BE2C (cell line): ENCODE results near the gene ZNF644. TPM values are rescaled to one million over a fixed set of nuclear protein-coding genes. Genes with fewer than 3 reads are reported as not detected.
"Not testable (repeated sequence)": the region's sequence is repeated elsewhere in the genome, so short reads cannot be mapped to it uniquely, and the experiment has no call there.

Source experiments
- DNase-seq: peaks from one replicate; pipeline ENCODE4 v3.0.0-alpha.2; 2020
- H3K27me3 ChIP-seq: fragments of 250-450 bp; sonication (Bioruptor Pico); 2 replicates; pipeline ENCODE4 v1.5.1; 2020; ENCODE audit warnings: mild to moderate bottlenecking
- H3K36me3 ChIP-seq: fragments of 250-450 bp; sonication (Bioruptor Pico); 2 replicates; pipeline ENCODE4 v1.5.1; 2020; ENCODE audit warnings: mild to moderate bottlenecking
- H3K4me1 ChIP-seq: fragments of 250-450 bp; sonication (Bioruptor Pico); 2 replicates; pipeline ENCODE4 v1.5.1; 2020
- H3K4me3 ChIP-seq: 2 replicates; pipeline ENCODE4 v1.5.1; 2011; ENCODE audit warnings: low read depth, low read length
- H3K9me3 ChIP-seq: fragments of 250-450 bp; sonication (Bioruptor Pico); 2 replicates; pipeline ENCODE4 v1.5.1; 2020
- polyA plus RNA-seq: library from polyadenylated mRNA; unstranded; fragments of >200 nt; gene quantifications from one replicate; pipeline ENCODE4 v1.2.1, GENCODE V29; 2012; ENCODE audit warnings: low read depth, missing spikeins; ENCODE audit not compliant: insufficient read length, insufficient read depth
- TF ChIP-seq, protein P1 (sequence below): IDR thresholded peaks from 2 replicates; pipeline ENCODE4 v1.5.1; 2012; ENCODE audit warnings: mild to moderate bottlenecking, low read depth, low read length

ZNF644 gene
- polyA plus RNA-seq, result 25.4 TPM

DNA sequence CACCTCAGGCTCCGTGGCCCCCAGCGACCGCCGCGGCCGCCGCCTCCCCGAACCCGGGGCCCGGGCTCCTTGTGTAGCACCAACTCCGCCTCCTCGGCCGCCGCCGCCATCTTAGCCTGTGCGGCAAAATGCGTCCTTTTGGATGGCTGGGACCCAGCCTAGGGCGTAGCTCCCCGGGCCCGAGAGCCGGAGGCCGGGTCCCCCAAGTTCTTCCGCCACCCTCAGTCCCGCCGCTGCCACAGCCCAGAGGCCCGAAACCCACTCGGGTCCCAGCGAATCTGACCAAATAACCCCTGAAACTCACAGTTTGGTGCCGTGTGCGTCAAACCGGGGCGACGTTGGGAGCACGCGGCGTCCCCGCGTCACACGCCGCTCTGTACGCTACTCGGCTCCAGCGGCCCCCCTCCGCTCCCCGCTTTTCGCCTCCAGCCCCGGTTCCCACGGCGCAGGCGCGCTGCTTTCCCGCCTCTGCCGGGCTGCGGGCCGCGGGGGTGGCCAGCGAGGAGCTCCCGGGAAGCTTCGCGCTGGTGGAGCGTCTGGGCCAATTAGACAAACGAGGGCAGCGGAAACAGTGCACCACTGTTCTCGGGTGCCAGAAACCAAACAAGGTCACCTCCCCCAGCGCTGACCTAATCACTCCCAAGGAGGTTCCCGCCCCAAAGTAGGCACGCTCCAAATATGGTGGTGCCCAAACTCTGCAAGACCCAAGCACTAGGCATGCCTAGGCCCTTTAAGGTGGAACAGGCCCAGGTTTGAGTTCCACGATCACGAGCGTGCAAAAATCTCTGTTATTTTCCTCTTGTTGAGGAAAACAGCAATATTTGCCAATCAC lies at the start of gene ZNF644:
TSS of gene ZNF644 (minus strand) at position 350 of the 832 bp plus-strand sequence. CDS start 39,682 bp downstream, outside the sequence.
- peak; percentile 74 for DNase-seq
- Histone ChIP-seq H3K36me3 (no peaks in the 10 kb centered on the region), H3K4me1 (no peaks in the 10 kb centered on the region), H3K27me3 (no peaks in the 10 kb centered on the region), H3K4me3 (peak within 1 kb of the TSS; percentile 83), H3K9me3 (no peaks in the 10 kb centered on the region)
- TF ChIP-seq, protein P1, sequence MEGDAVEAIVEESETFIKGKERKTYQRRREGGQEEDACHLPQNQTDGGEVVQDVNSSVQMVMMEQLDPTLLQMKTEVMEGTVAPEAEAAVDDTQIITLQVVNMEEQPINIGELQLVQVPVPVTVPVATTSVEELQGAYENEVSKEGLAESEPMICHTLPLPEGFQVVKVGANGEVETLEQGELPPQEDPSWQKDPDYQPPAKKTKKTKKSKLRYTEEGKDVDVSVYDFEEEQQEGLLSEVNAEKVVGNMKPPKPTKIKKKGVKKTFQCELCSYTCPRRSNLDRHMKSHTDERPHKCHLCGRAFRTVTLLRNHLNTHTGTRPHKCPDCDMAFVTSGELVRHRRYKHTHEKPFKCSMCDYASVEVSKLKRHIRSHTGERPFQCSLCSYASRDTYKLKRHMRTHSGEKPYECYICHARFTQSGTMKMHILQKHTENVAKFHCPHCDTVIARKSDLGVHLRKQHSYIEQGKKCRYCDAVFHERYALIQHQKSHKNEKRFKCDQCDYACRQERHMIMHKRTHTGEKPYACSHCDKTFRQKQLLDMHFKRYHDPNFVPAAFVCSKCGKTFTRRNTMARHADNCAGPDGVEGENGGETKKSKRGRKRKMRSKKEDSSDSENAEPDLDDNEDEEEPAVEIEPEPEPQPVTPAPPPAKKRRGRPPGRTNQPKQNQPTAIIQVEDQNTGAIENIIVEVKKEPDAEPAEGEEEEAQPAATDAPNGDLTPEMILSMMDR, result no peak

DNA sequence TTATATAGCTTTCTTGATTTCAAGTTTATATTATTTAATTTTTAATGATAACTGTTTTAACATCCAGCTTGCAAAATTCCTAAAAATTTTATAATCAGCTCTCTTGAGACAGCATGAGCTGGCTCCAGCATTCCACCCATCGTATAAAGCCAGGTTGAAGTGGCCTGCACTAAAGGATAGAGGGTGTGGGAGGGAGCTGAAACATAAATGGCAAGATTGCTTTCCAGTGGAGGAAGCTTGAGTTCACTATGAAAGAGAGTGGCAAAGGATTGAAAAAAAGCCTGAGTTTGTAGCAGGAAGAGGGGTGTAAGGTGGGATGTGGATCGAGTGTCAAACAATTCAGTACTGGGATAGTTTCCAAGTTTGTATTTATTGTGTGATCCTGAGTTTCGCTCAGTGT lies 48.5 kb upstream of the ZNF644 start:
- no peaks in the 10 kb centered on the region for H3K4me1 ChIP-seq
- DNase-seq, result no peak
- no peaks in the 10 kb centered on the region for H3K27me3 ChIP-seq
- H3K9me3 ChIP-seq, result no peaks in the 10 kb centered on the region
- TF ChIP-seq, protein P1, result no peak
- no peak overlapping the region for H3K4me3 ChIP-seq
- no peaks in the 10 kb centered on the region for H3K36me3 ChIP-seq

DNA sequence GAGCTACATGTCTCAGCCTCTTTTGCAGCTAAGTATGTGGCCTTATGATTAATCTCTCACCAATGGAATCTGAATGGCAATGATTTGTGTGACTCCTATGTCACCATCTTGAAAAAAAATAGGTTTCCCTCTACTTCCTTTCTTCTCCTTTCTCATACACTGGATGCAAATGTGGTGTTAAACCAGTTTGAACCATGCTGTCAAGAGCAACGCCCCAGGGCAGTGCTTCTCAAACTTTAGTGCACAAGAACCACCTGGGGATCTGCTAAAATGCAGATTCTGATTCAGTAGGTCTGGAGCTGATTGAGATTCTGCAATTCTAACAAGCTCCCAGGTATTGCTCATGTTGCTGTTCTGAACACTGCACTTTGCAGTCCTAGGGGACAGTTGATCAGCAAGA lies 44.7 kb upstream of the ZNF644 start:
- Histone ChIP-seq H3K4me1 (no peaks in the 10 kb centered on the region), H3K9me3 (no peaks in the 10 kb centered on the region), H3K27me3 (no peaks in the 10 kb centered on the region), H3K36me3 (no peaks in the 10 kb centered on the region), H3K4me3 (no peak overlapping the region)
- TF ChIP-seq, protein P1, result no peak
- DNase-seq, result no peak

DNA sequence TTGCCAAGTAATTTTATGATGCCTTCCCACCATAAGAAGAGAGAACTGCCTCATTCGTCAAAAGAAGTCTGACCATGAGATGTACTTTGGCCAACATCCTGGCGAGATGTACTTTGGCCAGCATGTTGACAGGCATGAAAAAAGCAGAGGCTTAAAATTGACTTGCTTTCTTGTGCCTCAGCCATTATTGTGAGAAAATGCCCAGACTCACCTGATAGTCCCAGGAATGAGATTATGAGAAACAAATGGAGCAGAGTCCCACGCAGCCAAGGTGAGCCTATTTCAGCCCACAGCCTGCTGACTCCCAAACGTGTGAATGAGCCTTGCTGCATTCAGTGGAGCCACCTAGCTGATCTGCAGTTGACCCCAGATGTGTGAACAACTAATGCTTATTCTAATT lies 43.5 kb upstream of the ZNF644 start:
- Histone ChIP-seq H3K4me1 (no peaks in the 10 kb centered on the region), H3K36me3 (no peaks in the 10 kb centered on the region), H3K27me3 (no peaks in the 10 kb centered on the region), H3K4me3 (no peak overlapping the region), H3K9me3 (no peaks in the 10 kb centered on the region)
- TF ChIP-seq, protein P1, result no peak
- no peak for DNase-seq

DNA sequence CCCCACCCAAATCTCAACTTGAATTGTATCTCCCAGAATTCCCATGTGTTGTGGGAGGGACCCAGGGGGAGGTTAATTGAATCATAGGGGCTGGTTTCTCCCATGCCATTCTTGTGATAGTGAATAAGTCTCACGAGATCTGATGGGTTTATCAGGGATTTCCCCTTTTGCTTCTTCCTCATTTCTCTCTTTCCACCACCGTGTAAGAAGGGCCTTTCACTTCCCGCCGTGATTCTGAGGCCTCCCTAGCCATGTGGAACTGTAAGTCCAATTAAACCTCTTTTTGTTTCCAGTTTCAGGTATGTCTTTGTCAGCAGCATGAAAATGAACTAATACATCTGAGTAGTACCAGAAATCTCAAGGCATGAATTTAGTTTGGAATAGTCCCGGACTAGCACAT lies 41.6 kb upstream of the ZNF644 start:
- not testable (repeated sequence) for H3K27me3 ChIP-seq, H3K36me3 ChIP-seq, H3K9me3 ChIP-seq, H3K4me3 ChIP-seq, H3K4me1 ChIP-seq, DNase-seq

DNA sequence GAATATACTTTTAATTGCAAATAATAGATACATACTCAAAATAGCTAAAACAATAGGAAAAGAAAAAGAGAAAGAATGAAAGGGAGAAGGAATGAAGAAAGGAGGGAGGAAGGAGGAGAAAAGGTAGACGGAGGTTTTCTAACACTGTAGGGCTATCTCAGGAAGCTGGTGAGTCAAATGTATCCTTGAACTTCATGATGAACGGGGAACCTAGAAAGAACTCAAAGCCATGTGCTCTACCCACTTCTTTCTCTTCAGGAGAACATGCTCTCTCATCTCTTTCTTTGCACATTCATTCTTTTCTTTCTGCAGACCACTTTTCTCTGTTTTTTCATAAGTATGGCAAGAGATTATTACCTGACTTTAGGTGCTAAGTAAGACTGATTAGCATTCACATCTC lies 37.3 kb upstream of the ZNF644 start:
- no peak for DNase-seq
- H3K36me3 ChIP-seq, result no peaks in the 10 kb centered on the region
- TF ChIP-seq, protein P1, result no peak
- H3K27me3 ChIP-seq, result no peaks in the 10 kb centered on the region
- H3K4me3 ChIP-seq, result no peak overlapping the region
- no peaks in the 10 kb centered on the region for H3K4me1 ChIP-seq
- no peaks in the 10 kb centered on the region for H3K9me3 ChIP-seq
